IMR-90 (cell line): ENCODE results near the gene ADARB2. TPM values are rescaled to one million over a fixed set of nuclear protein-coding genes. Genes with fewer than 3 reads are reported as not detected.

Experiments used
- ATAC-seq: fragments of 200-7000 bp; cut with Tn5 transposase; 2 replicates; pipeline ENCODE4 v1.9.1; 2020; ENCODE audit warnings: low read depth, mild to moderate bottlenecking, moderate library complexity
- BruUV-seq: library from RNA; stranded (reverse); fragments of 400-500 nt; replicated peaks from 2 replicates; lab custom pipeline; 2021; lab: Mats Ljungman, UMichigan
- CTCF ChIA-PET: fragments of 300-600 bp; formaldehyde crosslinking; extraction: SDS; loops from one replicate; lab custom pipeline; 2021; ENCODE audit warnings: antibody characterized with exemption; lab: Yijun Ruan, JAX
- POLR2A ChIA-PET: fragments of 300-600 bp; sonication (Branson Sonifier 250); formaldehyde crosslinking; loops from one replicate; lab custom pipeline; 2022; ENCODE audit warnings: antibody characterized with exemption; ENCODE audit not compliant: unreplicated experiment; lab: Charles Lee
- DNase-seq: peaks from one replicate; pipeline ENCODE4 v3.0.0; 2013
- H2AFZ ChIP-seq: replicated peaks from 2 replicates; pipeline ENCODE3; 2013; ENCODE audit warnings: low read length, mild to moderate bottlenecking; ENCODE audit not compliant: poor library complexity
- H2AK5ac ChIP-seq: 2 replicates; pipeline ENCODE4 v1.6.1; 2013; ENCODE audit warnings: low read depth, low read length, inconsistent platforms
- H2AK9ac ChIP-seq: replicated peaks from 2 replicates; pipeline ENCODE3; 2013; ENCODE audit warnings: mild to moderate bottlenecking, low read depth, low read length, moderate library complexity; ENCODE audit not compliant: poor library complexity
- H2BK120ac ChIP-seq: 2 replicates; pipeline ENCODE4 v1.6.1; 2013; ENCODE audit warnings: low read depth, low read length, inconsistent platforms
- H2BK15ac ChIP-seq: 3 replicates; pipeline ENCODE4 v1.6.1; 2013; ENCODE audit warnings: low read depth, low read length, inconsistent platforms
- H2BK20ac ChIP-seq: 2 replicates; pipeline ENCODE4 v1.6.1; 2013; ENCODE audit warnings: low read depth, mild to moderate bottlenecking, inconsistent platforms, low read length, moderate library complexity
- H2BK5ac ChIP-seq: 2 replicates; pipeline ENCODE4 v1.6.1; 2013; ENCODE audit warnings: mild to moderate bottlenecking, low read depth, low read length, inconsistent platforms; ENCODE audit not compliant: poor library complexity, severe bottlenecking
- H3K14ac ChIP-seq: replicated peaks from 2 replicates; pipeline ENCODE4 v1.6.1; 2013; ENCODE audit warnings: low read depth, low read length, inconsistent platforms
- H3K18ac ChIP-seq: 2 replicates; pipeline ENCODE4 v1.6.1; 2013; ENCODE audit warnings: low read depth, low read length, control low read depth
- H3K23ac ChIP-seq: 2 replicates; pipeline ENCODE4 v1.6.1; 2013; ENCODE audit warnings: low read depth, low read length, inconsistent platforms
- H3K27ac ChIP-seq: 2 replicates; pipeline ENCODE4 v1.5.1; 2013; ENCODE audit warnings: mild to moderate bottlenecking, control low read depth, low read length; ENCODE audit not compliant: insufficient read depth
- H3K27me3 ChIP-seq: 2 replicates; pipeline ENCODE4 v1.6.1; 2013; ENCODE audit warnings: low read length; ENCODE audit not compliant: control insufficient read depth, insufficient read depth
- H3K36me3 ChIP-seq: 2 replicates; pipeline ENCODE4 v1.6.1; 2013; ENCODE audit warnings: low read length, mixed read lengths; ENCODE audit not compliant: control insufficient read depth, insufficient read depth
- H3K4ac ChIP-seq: 2 replicates; pipeline ENCODE4 v1.6.1; 2013; ENCODE audit warnings: low read depth, low read length, inconsistent platforms
- H3K4me1 ChIP-seq: 2 replicates; pipeline ENCODE4 v1.6.1; 2013; ENCODE audit warnings: low read length, mixed read lengths; ENCODE audit not compliant: control insufficient read depth, insufficient read depth
- H3K4me2 ChIP-seq: 2 replicates; pipeline ENCODE4 v1.6.1; 2013; ENCODE audit warnings: low read depth, mild to moderate bottlenecking, control low read depth, low read length, moderate library complexity
- H3K4me3 ChIP-seq: 2 replicates; pipeline ENCODE4 v1.5.1; 2013; ENCODE audit warnings: low read depth, mild to moderate bottlenecking, control low read depth, low read length, moderate library complexity; ENCODE audit not compliant: insufficient read depth
- H3K56ac ChIP-seq: 2 replicates; pipeline ENCODE4 v1.6.1; 2013; ENCODE audit warnings: low read length, inconsistent platforms; ENCODE audit not compliant: insufficient read depth; ENCODE audit errors: extremely low read depth
- H3K79me1 ChIP-seq, 2 experiments: 2 replicates each; pipeline ENCODE4 v1.6.1; 2013; ENCODE audit warnings: low read length in 2 of 2, inconsistent platforms in 1 of 2, low read depth in 1 of 2
- H3K9ac ChIP-seq: 2 replicates; pipeline ENCODE4 v1.6.1; 2013; ENCODE audit warnings: low read depth, low read length, control low read depth
- H3K9me1 ChIP-seq: 2 replicates; pipeline ENCODE4 v1.6.1; 2013; ENCODE audit warnings: low read length, inconsistent platforms; ENCODE audit not compliant: insufficient read depth
- H3K9me3 ChIP-seq: 2 replicates; pipeline ENCODE4 v1.6.1; 2013; ENCODE audit warnings: low read length; ENCODE audit not compliant: control insufficient read depth, insufficient read depth
- H4K20me1 ChIP-seq: 2 replicates; pipeline ENCODE4 v1.6.1; 2013; ENCODE audit warnings: low read length, inconsistent platforms; ENCODE audit not compliant: insufficient read depth
- H4K5ac ChIP-seq: 2 replicates; pipeline ENCODE4 v1.6.1; 2013; ENCODE audit warnings: mild to moderate bottlenecking, low read depth, low read length, control low read depth
- H4K8ac ChIP-seq, 2 experiments: 2 replicates each; pipeline ENCODE4 v1.6.1; 2013; ENCODE audit warnings: low read depth in 2 of 2, low read length in 2 of 2, control low read depth in 1 of 2, inconsistent platforms in 1 of 2
- H4K91ac ChIP-seq: 2 replicates; pipeline ENCODE4 v1.6.1; 2013; ENCODE audit warnings: low read depth, low read length, inconsistent platforms; ENCODE audit not compliant: insufficient read depth
- CHD1 ChIP-seq: IDR thresholded peaks from 2 replicates; pipeline ENCODE4 v1.6.1; 2012; ENCODE audit warnings: low read depth, low read length, improper control_type of control experiment
- POLR2A ChIP-seq: IDR thresholded peaks from 2 replicates; pipeline ENCODE4 v1.6.1; 2012; ENCODE audit warnings: mild to moderate bottlenecking, low read depth, low read length
- RCOR1 ChIP-seq: IDR thresholded peaks from 2 replicates; pipeline ENCODE4 v1.6.1; 2012; ENCODE audit warnings: mild to moderate bottlenecking, low read length, improper control_type of control experiment; ENCODE audit not compliant: insufficient replicate concordance
- WGBS, 2 experiments: methylation state at CpG; one replicate each; pipeline versions ENCODE4 v1.1.5 to v1.1.7; 2013; ENCODE audit warnings: missing lambda C conversion rate in 2 of 2; ENCODE audit not compliant: insufficient read length in 1 of 2; ENCODE audit errors: extremely low coverage in 2 of 2; 5-methylcytosine and 5-hydroxymethylcytosine counted together
- dilution Hi-C: fragments of 300-500 bp; cut with HindIII; formaldehyde crosslinking; loops from one replicate; pipeline ENCODE4 v1.14.3; 2018; ENCODE audit warnings: low sequenced_read_pairs; ENCODE audit not compliant: unreplicated experiment
- in situ Hi-C: fragments of 300-500 bp; cut with MboI; formaldehyde crosslinking; loops from 3 replicates; pipeline ENCODE4 v1.14.3; 2019; ENCODE audit warnings: low sequenced_read_pairs, inconsistent platforms, mixed read lengths
- intact Hi-C: fragments of 100-400 bp; cut with micrococcal nuclease; formaldehyde crosslinking; loops from 2 replicates; pipeline ENCODE4 v1.10.0; 2022
- polyA plus RNA-seq, 3 experiments: library from polyadenylated mRNA; depleted of rRNA; stranded (reverse); fragments of >200 nt; gene quantifications; 2 replicates each; pipeline ENCODE4 v1.2.3, GENCODE V29; 2012; ENCODE audit warnings: low replicate concordance in 1 of 3
- total RNA-seq: library from RNA; depleted of rRNA; stranded (reverse); fragments of >200 nt; gene quantifications from 2 replicates; pipeline ENCODE4 v1.2.3, GENCODE V29; 2012
- TF ChIP-seq, protein P1 (sequence below): fragments of 150-350 bp; IDR thresholded peaks from 2 replicates; pipeline ENCODE4 v1.6.1; 2017; ENCODE audit warnings: mild to moderate bottlenecking, antibody characterized with exemption, low read length, low read depth

Gene ADARB2
- total and polyA plus RNA-seq, 2 of the 4 experiments (the other 2 are of a cell fraction), result not detected

- no peak overlapping the region for H3K18ac ChIP-seq
- TF ChIP-seq, protein P1, sequence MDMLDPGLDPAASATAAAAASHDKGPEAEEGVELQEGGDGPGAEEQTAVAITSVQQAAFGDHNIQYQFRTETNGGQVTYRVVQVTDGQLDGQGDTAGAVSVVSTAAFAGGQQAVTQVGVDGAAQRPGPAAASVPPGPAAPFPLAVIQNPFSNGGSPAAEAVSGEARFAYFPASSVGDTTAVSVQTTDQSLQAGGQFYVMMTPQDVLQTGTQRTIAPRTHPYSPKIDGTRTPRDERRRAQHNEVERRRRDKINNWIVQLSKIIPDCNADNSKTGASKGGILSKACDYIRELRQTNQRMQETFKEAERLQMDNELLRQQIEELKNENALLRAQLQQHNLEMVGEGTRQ, result no peak
- no peak for TF ChIP-seq RCOR1
- no peak for TF ChIP-seq POLR2A
- TF ChIP-seq CHD1, result no peak
- H3K36me3 ChIP-seq, result no peaks in the 10 kb centered on the region
- H3K9me1 ChIP-seq, result no peaks in the 10 kb centered on the region
- BruUV-seq, result no TSS peak
- no peak overlapping the region for H2BK15ac ChIP-seq
- ATAC-seq, result no peak
- WGBS, 2 experiments, result 43% methylated on average over 10 of the region's 20 CpGs; no CpG with 5 or more reads in 1 of the 2 experiments
- intact Hi-C loops (no loop called here), in situ Hi-C loops (no loop called here), dilution Hi-C loops (no loop called here)
- H4K91ac ChIP-seq, result no peak overlapping the region
- no peak overlapping the region for H4K5ac ChIP-seq
- no peak overlapping the region for H2AK5ac ChIP-seq
- no peak overlapping the region for H3K23ac ChIP-seq
- no peak overlapping the region for H2AFZ ChIP-seq
- no peak overlapping the region for H2BK20ac ChIP-seq
- peaks cover 28% of the 10 kb centered on the region for H3K9me3 ChIP-seq
- H3K79me1 ChIP-seq, result no peaks in the 10 kb centered on the region
- H3K9ac ChIP-seq, result no peak overlapping the region
- H3K27me3 ChIP-seq, result no peaks in the 10 kb centered on the region
- CTCF ChIA-PET, result no interaction called here
- H2BK120ac ChIP-seq, result no peak overlapping the region
- no peak overlapping the region for H3K4me2 ChIP-seq
- H4K20me1 ChIP-seq, result no peaks in the 10 kb centered on the region
- H4K8ac ChIP-seq, result no peak overlapping the region
- POLR2A ChIA-PET, result no interaction called here
- H3K4me3 ChIP-seq, result no peak overlapping the region
- H3K14ac ChIP-seq, result no peak overlapping the region
- H3K56ac ChIP-seq, result no peak overlapping the region
- H3K4ac ChIP-seq, result no peak overlapping the region
- no peak overlapping the region for H2AK9ac ChIP-seq
- H3K27ac ChIP-seq, result no peak overlapping the region
- no peak overlapping the region for H2BK5ac ChIP-seq
- DNase-seq, result no peak
- H3K4me1 ChIP-seq, result no peaks in the 10 kb centered on the region
Measured at GRCh38 chr10:1538531-1539061, 198.7 kb downstream of the ADARB2 start.
